Amygdala (tissue), 56 donors: ENCODE data around the gene BCO1.
A peak's percentile ranks its signal among the peaks of the same experiment; 100 is the strongest.

Source experiments
- DNase-seq, 56 donors: peaks; one replicate each; lab custom pipeline; 2025; lab: John Stamatoyannopoulos, UW

BCO1 gene

DNA sequence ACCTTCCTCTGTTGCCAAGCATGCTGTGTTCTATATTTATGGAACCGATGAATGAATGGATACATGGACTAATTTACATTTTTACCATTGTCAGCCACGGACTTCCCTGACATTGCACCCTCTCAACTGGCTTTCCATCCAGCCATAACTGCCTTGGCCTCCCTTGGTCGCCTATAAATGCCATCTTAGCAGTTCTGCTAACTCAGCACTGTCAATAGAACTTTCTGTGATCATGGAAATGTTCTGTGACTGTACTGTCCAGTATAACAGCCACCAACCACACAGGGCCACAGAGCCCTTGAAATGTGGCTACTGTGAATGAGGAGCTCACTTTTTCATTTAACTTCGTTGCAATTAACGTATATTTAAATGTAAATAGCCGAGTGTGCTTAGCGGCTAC lies 8.7 kb upstream of the BCO1 start:
- no peak for DNase-seq

DNA sequence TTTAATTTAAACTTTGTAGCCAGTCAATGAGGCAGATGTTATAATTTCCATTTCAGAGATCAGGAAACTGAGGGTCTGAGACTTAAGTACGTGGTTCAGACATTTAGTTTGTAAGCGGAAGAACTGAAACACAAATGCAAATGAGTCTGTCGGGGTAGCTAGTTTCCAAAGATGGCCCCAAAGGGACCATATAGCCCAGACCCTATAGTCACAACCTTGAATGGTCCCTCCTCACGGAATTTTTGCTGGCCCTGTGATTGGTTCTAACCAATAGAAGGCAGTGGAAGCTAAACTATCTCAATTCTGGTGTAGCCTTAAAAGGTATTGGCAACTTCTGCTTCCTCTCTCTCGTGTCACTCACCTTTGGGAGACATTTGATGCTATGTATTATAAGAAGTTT lies 7.5 kb upstream of the BCO1 start:
- no peak for DNase-seq

DNA sequence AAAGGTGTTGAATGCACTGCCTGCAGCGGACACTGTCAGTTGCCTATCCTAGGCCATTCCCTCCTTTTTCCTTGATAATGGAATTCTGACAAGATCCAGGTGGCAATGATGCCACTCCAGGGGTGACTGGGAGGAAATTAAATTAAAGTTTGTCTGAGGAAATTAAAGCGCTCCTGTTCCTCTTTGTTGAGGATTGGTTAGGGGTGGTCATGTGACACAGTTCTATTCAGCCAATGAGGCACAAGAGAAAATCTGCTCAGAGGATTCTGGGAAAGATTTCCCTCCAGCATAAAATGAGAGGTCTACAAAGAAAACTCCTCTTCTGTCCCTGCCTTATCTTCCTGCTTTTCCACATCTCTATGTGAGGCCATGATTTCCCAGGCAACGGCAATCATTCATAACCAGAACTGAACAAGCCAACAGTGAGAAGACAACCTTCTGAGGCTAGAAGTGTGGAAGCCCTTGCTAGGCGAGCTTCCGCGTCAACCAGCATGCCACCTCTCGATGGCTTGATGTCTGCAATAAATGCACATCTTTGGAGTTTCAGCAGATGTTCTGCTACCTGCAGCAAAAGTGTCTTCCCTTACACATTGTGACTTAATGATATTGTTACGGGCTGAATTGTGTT lies 5.6 kb upstream of the BCO1 start:
- no peak for DNase-seq

DNA sequence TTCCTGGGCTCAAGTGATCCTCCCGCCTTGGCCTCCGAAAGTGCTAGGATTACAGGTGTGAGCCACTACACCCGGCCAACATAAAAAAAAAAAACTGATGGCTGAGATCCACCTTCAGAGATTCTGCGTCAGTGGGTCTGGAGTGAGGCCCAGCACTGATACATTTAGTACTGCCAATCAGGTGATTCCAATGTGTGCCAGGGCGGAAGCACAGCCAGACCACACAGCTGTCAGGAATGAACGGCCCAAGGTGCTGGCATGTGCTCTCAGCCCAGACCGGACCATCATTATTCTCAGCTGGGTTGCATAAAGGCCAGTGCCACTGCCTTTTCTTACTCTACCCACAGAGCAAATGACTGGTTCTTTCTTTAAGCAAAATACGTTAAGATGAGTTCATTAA lies 1.2 kb upstream of the BCO1 start:
- DNase-seq, result peak in 30 of 56 donors; percentile 1 to 50 (median 20)

DNA sequence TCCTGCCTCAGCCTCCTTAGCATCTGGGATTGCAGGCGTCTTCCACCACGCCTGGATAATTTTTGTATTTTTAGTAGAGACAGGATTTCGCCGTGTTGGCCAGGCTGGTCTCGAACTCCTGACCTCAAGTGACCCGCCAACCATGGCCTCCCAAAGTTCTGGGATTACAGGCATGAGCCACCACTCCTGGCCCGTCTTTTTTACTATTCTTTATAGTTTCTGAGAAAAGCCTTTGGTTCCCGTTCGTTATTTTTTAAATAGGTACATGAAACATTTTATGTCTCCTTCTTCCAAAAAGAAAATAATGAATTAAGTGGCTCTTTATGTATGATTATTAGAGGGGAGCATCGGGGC lies 570 bp upstream of the BCO1 start:
- DNase-seq, result no peak

DNA sequence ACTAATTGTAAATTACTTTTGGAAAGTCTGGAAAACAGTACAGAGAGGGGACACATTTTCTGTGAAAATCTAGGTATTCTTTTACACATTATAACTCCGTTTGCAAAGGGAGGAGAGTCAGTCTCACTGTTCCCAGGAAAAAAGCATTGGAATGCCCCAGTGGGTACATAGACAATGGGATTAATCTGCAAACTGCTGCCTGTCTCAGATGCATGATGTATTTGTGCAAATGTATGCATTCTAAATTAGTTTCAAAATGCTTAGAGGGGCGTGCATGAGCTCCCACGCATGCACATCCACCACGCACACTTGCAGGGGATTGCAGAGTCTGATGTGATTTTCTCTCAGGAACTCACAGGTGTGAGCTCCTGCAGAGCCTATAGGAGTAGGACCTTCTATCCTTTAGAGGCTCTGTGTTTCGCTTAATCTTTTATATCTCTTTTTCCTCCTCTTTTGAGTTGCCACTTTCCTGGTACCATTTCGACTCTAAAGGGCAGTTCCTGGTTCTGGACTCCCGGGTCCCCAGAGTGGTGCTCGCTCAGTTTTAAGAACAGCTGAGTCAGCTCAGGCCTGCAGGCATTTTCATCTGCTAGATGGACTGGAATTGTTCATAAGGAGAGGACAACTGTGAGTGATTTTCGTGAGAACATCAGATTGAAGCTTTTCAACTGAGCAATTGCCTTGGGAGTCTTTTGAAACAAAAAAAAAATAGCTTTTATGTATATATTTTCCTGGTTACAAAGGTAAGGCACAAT lies 1.1 kb downstream of the BCO1 start:
- DNase-seq, result no peak

DNA sequence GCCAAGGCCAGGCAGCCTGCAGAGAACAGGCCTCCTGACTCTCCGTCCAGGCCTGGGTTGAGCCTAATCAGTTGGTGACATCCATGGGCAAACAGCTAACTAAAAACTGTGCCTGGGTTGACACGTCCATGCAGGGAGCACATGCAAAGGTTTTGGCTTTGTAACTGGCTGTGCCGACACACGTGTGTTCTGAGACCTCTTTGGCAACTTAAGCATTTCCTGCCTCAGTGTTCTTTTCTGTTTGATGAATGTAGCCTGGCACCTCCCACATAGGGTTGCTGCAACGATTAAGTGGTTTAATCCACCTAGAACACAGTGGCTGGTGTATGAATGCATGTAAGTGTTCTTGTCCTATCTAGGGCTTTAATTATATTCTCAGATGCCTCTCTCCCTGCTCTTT lies 3.2 kb downstream of the BCO1 start:
- DNase-seq, result no peak

DNA sequence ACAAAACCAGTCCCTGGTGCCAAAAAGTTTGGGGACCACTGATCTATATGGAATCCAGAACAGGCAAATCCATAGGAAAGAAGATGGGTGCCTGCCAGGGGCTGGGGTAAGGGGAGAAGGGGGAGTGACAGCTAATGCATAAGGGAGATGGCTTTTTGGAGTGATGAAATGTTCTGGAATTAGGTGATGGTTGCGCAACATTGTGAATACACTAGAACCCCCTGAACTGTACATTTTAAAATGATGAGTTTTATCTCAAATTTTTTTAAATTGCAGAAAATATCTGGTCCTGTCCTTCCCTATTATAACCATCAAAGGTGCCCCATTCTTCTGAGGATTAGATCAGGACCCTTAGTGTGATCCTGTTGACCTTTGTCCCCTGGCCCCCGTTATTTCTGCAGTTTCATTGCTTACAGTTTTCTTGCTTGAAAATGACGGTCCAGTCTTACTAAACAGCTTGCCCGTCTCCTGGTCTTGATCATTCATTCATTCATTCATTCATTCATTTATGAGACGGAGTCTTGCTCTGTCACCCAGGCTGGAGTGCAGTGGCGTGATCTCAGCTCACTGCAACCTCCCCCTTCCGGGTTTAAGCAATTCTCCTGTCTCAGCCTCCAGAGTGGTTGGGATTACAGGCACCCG lies 4.6 kb downstream of the BCO1 start:
- no peak for DNase-seq

DNA sequence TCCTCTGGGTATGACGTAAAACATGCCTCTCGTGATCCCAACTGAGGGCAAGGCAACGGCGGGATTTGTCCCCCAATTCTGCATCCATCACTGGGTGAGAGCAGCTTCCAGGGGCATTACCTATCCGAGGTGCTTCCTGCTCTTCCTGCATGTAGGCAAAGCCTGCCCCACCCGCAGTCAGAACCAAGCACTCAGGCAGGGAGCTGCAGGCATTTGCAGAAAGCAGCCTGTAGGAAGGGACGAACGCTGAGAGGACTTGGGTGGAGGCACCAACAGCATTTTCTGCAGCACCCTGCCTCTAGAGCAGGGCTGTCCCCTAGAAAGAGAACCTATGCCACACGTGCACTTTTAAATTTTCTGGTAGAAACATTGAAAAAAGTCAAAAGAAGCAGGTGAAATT lies 5.5 kb downstream of the BCO1 start:
- no peak for DNase-seq

DNA sequence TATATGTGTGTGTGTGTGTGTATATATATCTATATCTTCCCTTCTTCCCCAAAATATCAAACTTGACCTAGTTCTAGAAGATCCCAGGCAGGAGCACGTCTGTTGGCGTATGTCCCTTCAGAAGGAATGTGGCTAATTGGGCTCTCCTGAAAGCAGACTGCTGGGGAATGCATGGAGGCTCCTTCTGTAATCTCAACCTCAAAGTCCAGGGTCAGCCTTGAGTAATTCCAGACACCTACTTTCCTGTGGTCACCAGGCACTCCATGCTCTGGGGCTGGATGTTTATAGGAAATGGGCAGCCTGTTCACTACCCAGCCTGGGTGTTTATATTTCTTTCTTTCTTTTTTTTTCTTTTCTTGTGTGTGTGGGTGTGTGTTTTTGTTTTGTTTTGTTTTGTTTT lies 13.4 kb downstream of the BCO1 start:
- DNase-seq, result no peak

DNA sequence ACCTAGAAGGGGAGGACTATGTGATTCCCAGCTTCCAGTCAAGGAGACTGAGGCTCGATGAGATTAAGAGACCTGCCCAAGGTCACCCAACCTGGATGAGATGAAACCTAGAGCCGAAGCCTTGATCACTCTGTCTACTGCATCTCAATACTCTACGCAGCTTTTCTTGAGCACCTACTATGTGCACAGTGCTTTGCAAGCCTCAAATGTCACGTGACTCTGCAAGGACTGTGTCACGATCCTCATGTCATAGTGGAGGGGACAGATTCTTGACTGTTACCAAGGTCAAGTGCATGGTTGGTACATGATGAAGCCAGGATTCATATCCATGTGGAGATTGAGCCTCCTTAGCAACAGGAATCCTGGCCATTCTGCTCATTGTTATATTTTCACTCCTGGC lies 14.7 kb downstream of the BCO1 start:
- no peak for DNase-seq

DNA sequence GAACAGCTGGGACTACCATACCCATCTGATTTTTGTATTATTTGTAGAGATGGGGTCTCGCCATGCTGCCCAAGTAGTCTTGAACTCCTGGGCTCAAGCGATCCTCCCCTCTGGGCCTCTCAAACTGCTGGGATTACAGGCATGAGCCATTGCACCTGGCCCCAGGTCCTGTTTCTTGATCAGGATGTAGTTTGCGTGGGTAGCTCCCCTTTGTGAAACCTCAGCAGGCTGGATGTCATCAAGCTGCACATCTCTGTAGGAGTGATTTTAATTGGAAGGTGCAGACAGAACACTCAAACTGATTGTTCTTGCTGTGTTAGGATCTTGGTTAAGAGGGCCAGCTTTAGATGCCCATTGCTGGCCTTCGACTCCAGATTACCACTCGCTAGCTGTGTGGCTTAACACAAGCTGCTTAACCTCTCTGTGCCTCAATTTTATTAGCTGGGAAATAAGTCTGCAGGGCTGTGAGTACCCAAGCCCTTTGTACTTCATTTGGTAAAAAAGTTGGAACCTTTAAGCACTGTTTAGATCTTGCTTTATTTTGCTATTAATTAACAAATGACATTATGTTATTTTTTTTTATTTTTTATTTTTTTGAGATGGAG lies 16.5 kb downstream of the BCO1 start:
- no peak for DNase-seq

DNA sequence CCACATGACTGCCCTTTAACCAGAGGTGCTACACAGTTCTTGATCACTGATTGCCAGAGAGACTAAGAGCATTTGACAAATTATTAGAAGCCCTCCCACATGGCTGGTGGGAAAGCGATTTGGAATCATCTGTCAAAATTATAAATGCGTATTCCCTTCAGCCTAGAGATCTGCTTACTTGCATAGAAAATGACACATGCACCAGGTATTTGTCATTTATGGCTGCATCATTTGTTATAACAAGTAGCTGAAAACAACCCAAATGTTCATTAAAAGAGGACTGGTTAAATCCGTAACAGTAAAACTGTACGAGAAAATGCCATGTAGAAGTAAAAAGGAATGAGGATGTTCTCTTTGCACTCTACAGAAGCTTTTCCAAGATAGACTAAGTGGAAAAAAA lies 21.4 kb downstream of the BCO1 start:
- DNase-seq, result no peak

DNA sequence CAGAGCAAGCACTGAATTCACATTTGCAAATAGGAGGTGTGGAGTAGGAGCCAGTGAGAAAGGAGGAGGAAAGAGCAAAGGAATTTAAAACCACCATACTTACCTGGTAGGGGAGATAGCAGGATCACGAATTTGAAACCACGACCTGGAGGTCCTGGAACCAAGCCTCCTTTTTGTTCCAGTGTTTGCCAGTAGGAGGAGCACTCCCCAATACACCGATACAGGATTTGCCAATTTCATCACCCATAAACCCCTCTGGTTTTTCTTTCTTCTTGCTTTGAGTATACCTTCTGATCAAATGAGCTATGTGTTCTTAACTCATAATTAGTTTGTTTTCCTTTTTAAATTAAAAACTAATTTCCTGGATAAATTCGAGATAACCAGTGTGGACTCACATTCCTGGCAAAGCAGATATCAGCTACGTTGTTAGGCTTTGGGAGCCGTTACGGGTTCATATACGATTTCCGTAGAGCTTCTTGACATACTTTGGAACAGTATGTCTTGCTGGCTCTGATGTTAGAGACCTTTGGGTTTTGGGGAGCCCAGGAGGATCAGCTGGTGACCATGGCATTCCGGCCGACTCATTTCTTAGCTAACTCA lies 22.7 kb downstream of the BCO1 start:
- no peak for DNase-seq

DNA sequence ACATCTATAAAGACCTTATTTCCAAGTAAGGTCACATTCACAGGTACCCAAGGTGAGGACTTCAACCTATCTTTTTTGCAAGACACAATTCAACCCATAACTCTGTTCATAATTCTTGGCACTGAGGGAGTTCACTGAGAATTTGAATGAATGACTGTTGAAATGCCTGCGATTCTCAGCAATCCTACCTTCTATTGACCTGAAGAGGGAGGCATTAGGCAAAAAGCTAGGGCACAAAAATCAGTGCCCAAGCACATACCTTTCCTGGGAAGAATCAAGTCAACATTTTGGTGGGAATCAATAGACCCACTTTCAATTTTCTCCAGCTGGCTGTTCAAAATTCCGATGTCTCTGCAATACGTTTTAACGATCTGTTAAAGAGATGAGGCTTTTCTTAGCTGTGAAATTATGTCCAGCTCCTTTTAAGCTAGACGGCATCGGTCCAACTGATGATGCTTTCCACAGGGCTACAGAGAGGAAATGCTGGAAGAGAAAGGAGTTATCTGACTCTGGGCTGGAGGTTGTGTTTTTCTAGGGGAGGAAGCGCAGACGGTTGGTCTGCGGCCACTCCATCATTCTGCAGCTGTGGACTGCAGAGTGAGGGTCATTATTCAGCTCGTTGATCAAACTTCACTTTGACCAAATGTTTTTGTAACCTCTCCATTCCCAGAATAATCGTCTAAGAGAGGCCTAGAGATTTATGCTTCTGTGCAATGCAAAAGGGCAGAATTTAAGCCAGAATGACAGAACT lies 25.2 kb downstream of the BCO1 start:
- DNase-seq, result no peak

DNA sequence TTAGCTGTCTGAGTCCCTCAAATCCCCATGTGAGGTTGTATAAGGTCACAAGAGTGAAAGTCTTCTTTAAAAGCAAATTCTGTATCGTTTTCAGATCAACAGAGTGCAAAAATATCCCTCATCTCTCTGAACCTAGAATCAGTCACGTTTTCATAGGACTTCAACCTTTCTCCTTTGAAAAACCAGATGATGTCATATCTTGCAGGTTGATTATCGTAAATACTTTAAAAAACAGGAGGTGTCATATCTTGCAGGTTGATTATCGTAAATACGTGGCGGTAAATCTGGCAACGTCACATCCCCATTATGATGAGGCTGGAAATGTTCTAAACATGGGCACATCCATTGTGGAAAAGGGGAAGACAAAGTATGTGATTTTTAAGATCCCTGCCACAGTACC lies 25.9 kb downstream of the BCO1 start:
- DNase-seq, result no peak

DNA sequence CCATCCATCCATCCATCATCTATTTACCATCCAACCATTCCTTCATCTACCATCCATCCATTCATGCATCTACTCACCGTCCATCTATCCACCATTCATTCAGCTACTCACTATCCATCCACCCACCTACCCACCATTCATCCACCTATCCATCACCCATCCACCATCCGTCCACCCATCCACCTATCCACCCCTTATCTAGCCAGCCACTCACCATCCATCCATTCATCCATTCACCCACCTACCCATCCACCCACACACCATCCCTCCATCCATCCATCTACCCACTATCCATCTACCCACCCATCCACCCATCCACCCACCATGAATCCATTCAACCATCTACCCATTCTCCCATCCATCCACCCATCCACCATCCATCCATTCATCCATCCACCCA lies 26.6 kb downstream of the BCO1 start:
- no peak for DNase-seq

DNA sequence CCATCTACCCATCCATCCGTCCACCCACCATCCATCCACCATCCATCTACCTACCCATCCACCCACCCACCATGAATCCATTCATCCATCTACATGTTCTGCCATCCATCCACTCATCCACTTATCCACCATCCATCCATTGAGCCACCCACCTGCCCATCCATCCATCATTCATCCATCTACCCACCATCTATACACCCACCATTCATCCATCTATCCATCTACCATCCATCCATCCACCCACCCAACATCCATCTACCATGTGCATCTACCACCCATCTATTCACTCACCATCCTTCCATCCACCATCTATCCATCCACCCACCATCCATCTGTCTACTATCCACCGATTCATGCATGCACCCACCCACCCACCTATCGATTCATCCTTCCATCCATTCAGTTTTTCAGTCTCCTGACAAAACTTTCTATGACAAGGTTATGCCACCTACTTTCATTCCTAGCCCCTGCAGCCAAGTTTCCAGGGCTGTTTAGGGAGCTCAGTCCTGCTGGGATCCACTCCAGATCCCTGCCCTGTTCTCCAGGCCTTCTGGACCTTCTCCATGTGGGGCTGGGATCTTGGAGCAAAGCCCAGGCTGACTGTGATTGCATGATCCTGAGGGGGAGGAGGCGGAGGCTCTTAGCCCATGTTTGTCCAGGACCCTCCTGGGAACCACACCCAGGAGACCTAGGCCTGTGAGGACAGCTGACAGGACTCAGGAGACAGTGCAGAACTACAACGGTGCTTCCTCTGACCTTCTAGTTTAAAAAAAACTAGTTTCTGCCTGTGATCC lies 27.4 kb downstream of the BCO1 start:
- peak in 43 of 56 donors; percentile 3 to 74 (median 31) for DNase-seq

DNA sequence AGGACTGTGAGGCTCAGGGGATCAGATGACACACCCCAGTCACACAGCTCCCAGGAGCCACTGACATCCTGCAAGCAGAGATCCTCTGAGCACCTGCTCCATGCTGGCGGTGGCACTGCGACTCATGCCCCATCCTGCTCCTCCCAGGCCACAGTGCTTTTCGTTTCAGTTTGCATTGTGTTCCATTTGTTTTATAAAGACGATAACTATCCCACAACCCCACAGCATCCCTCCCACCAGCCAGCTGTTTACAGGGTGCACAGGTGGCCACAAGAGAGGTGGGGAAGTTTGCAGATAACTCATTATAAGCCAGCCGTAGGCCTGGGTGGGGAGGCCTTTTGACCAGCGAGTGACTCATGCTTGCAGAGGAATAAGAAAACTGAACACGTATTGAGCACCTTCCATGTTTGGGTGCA lies 28.2 kb downstream of the BCO1 start:
- no peak for DNase-seq

DNA sequence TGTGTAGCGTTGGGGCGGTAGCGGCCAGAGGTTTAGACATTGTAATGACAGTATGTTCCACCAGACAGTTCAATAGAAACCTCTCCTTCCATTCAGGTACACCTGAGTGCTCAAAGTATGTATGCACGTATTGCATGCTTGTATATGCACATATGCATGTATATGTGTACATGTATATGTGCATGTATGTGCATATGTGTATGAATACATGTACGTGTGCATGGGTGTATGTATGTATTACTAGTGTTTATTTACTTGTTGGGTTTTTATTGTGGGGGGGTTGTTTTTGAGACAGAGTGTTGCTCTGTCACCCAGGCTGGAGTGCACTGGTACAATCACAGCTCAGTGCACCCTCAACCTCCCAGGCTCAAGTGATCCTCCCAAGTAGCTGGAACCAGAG lies 30.0 kb downstream of the BCO1 start:
- DNase-seq, result no peak
